Measurements from ENCODE around the gene TSHZ3.

DNA sequence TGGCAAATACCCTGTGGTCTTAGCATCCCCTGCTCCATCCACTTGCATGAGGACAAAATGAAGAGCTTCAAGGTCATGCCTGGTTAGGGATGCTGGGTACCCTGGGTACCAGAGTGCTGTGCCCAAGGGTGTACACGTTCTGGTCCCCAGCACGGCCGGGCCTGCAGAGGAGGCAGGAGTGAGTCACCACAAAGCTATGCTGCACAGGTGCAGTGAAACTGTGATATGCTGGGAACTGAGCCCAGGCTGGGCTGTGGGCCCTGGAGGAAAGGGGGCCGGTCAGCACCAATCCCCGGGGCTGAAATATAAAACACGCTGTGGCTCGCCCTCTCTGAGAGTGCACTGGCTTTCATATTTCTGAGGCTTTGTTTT is 95.1 kb downstream of the TSHZ3 start:
- TF ChIP-seq CTCF (IDR thresholded peaks at IDR 0.05; ENCODE audit: low read depth, low read length) (no peak), POLR2A (IDR thresholded peaks at IDR 0.05; ENCODE audit: extremely low read depth, insufficient read length) (no peak)
